Keratinocyte (primary cell): ENCODE data around the gene TACC2. TPM values are rescaled to one million over a fixed set of nuclear protein-coding genes. Genes with fewer than 3 reads are reported as not detected.

Experiments used
- DNase-seq: peaks from one replicate; pipeline ENCODE4 v3.0.0-alpha.2; 2011; ENCODE audit warnings: low read depth, missing footprints, low spot score
- FAIRE-seq: peaks from 2 replicates; lab custom pipeline; 2011; peaks lifted over from hg19 to GRCh38; lab: Jason Lieb, UNC
- H2AFZ ChIP-seq: 2 replicates; pipeline ENCODE4 v1.6.0; 2012; ENCODE audit warnings: low read length, control low read depth, inconsistent platforms; ENCODE audit not compliant: control insufficient read depth
- H3K27ac ChIP-seq: 2 replicates; pipeline ENCODE4 v1.5.1; 2011; ENCODE audit warnings: low read length; ENCODE audit not compliant: control insufficient read depth, insufficient read depth
- H3K27me3 ChIP-seq: 3 replicates; pipeline ENCODE4 v1.6.0; 2011; ENCODE audit warnings: low read length; ENCODE audit not compliant: control insufficient read depth, insufficient read depth; ENCODE audit errors: extremely low read depth
- H3K36me3 ChIP-seq, 2 experiments: 2 replicates in 1 of 2; 3 replicates in 1 of 2; pipeline ENCODE4 v1.5.1; 2011; ENCODE audit warnings: low read length in 2 of 2, mild to moderate bottlenecking in 1 of 2; ENCODE audit not compliant: control insufficient read depth in 2 of 2, insufficient read depth in 2 of 2; ENCODE audit errors: extremely low read depth in 1 of 2
- H3K4me1 ChIP-seq: 3 replicates; pipeline ENCODE4 v1.5.1; 2011; ENCODE audit warnings: low read length; ENCODE audit not compliant: control insufficient read depth, insufficient read depth; ENCODE audit errors: extremely low read depth
- H3K4me2 ChIP-seq: 3 replicates; pipeline ENCODE4 v1.6.0; 2011; ENCODE audit warnings: low read depth, low read length; ENCODE audit not compliant: control insufficient read depth, insufficient read depth; ENCODE audit errors: extremely low read depth
- H3K4me3 ChIP-seq, 3 experiments: fragments of 200-600 bp in 1 of 3; sonication (generic) in 1 of 3; 2 replicates in 2 of 3; 3 replicates in 1 of 3; pipeline ENCODE4 v1.5.1; 2011 to 2016; ENCODE audit warnings: low read length in 3 of 3, mild to moderate bottlenecking in 3 of 3, control low read depth in 2 of 3, inconsistent platforms in 1 of 3, low read depth in 1 of 3, mixed read lengths in 1 of 3, mixed run types in 1 of 3, moderate library complexity in 1 of 3; ENCODE audit not compliant: control insufficient read depth in 2 of 3, insufficient read depth in 2 of 3; ENCODE audit errors: extremely low read depth in 1 of 3
- H3K79me2 ChIP-seq: 2 replicates; pipeline ENCODE4 v1.6.0; 2012; ENCODE audit warnings: low read length; ENCODE audit not compliant: control insufficient read depth, insufficient read depth
- H3K9ac ChIP-seq: 3 replicates; pipeline ENCODE4 v1.6.0; 2011; ENCODE audit warnings: low read length; ENCODE audit not compliant: control insufficient read depth, insufficient read depth; ENCODE audit errors: extremely low read depth
- H3K9me1 ChIP-seq: 3 replicates; pipeline ENCODE4 v1.6.0; 2011; ENCODE audit warnings: low read length; ENCODE audit not compliant: control insufficient read depth, insufficient read depth; ENCODE audit errors: extremely low read depth
- H3K9me3 ChIP-seq: 2 replicates; pipeline ENCODE4 v1.5.1; 2012; ENCODE audit warnings: low read depth, low read length; ENCODE audit not compliant: control insufficient read depth
- H4K20me1 ChIP-seq: 3 replicates; pipeline ENCODE4 v1.6.0; 2011; ENCODE audit warnings: low read length; ENCODE audit not compliant: control insufficient read depth, insufficient read depth; ENCODE audit errors: extremely low read depth
- CTCF ChIP-seq, 3 experiments: IDR thresholded peaks in 1 of 3; conservative IDR thresholded peaks in 1 of 3; optimal IDR thresholded peaks in 1 of 3; 2 replicates in 2 of 3; 3 replicates in 1 of 3; pipeline versions ENCODE3 to v1.5.1; 2011; ENCODE audit warnings: low read length in 3 of 3, mild to moderate bottlenecking in 3 of 3, moderate library complexity in 2 of 3, control low read depth in 1 of 3, inconsistent platforms in 1 of 3; ENCODE audit not compliant: insufficient read depth in 2 of 3; ENCODE audit errors: extremely low read depth in 1 of 3
- EZH2 ChIP-seq: IDR thresholded peaks from one replicate; pipeline ENCODE4 v1.6.1; 2012; ENCODE audit warnings: inconsistent platforms, mild to moderate bottlenecking, low read length, moderate library complexity
- dilution Hi-C: fragments of 300-500 bp; cut with MboI; formaldehyde crosslinking; loops from one replicate; pipeline ENCODE4 v1.7.0; 2020; ENCODE audit warnings: low sequenced_read_pairs; ENCODE audit not compliant: extremely low pct_ligation_motif_present
- polyA plus RNA-seq, 5 experiments: library from polyadenylated mRNA; depleted of rRNA in 3 of 5; stranded (reverse) in 3 of 5; stranded (forward) in 1 of 5; unstranded in 1 of 5; fragments of >200 nt; gene quantifications; 1 replicate in 1 of 5; 2 replicates in 3 of 5; 3 replicates in 1 of 5; pipeline versions ENCODE4 v1.2.1 to v1.2.3, GENCODE V29; 2011 to 2012; ENCODE audit warnings: missing spikeins in 2 of 5, low read depth in 1 of 5, low replicate concordance in 1 of 5

TACC2 gene
- polyA plus RNA-seq, 1 donor (not counting 4 experiments of a cell fraction or from before 2014, with no cell fraction given): 12.8 TPM

GRCh38 chr10:122216047-122216446, 227.1 kb downstream of the TACC2 start:
- FAIRE-seq (no peak), DNase-seq (no peak)
- peaks cover 2 to 18% of the 10 kb centered on the region in 2 experiments for H3K36me3 ChIP-seq
- H2AFZ ChIP-seq: no peak overlapping the region
- H3K4me3 ChIP-seq: no peak overlapping the region
- H3K9me3 ChIP-seq: no peaks in the 10 kb centered on the region
- dilution Hi-C loops: no loop called here
- no peak overlapping the region for H3K9ac ChIP-seq
- H3K4me1 ChIP-seq: no peaks in the 10 kb centered on the region
- no peaks in the 10 kb centered on the region for H3K79me2 ChIP-seq
- no peaks in the 10 kb centered on the region for H3K27me3 ChIP-seq
- no peaks in the 10 kb centered on the region for H3K9me1 ChIP-seq
- H3K27ac ChIP-seq: no peak overlapping the region
- TF ChIP-seq EZH2: no peak
- TF ChIP-seq CTCF (optimal IDR thresholded peaks at IDR 0.05 in 1 of 3, IDR thresholded peaks at IDR 0.05 in 1 of 3, conservative IDR thresholded peaks at IDR 0.05 in 1 of 3; ENCODE audit: extremely low read depth in 1 of 3, insufficient read depth in 2 of 3, low read length in 3 of 3): no peak
- no peaks in the 10 kb centered on the region for H4K20me1 ChIP-seq
- no peak overlapping the region for H3K4me2 ChIP-seq

GRCh38 chr10:122219340-122219739, 230.4 kb downstream of the TACC2 start:
- no peak overlapping the region for H3K4me3 ChIP-seq
- peaks cover 2 to 16% of the 10 kb centered on the region in 2 experiments for H3K36me3 ChIP-seq

More at GRCh38 chr10:122219340-122219739, 230.4 kb downstream of the TACC2 start:
- H3K4me2 ChIP-seq: no peak overlapping the region
- H3K27ac ChIP-seq: no peak overlapping the region
- no peaks in the 10 kb centered on the region for H3K79me2 ChIP-seq
- no peaks in the 10 kb centered on the region for H3K4me1 ChIP-seq
- H3K9me3 ChIP-seq: no peaks in the 10 kb centered on the region
- no peak for DNase-seq
- dilution Hi-C loops: no loop called here
- H3K27me3 ChIP-seq: no peaks in the 10 kb centered on the region
- TF ChIP-seq CTCF (optimal IDR thresholded peaks at IDR 0.05 in 1 of 3, IDR thresholded peaks at IDR 0.05 in 1 of 3, conservative IDR thresholded peaks at IDR 0.05 in 1 of 3; ENCODE audit: extremely low read depth in 1 of 3, insufficient read depth in 2 of 3, low read length in 3 of 3) (no peak), EZH2 (no peak)
- no peak overlapping the region for H2AFZ ChIP-seq
- no peak for FAIRE-seq
- H4K20me1 ChIP-seq: no peaks in the 10 kb centered on the region
- H3K9me1 ChIP-seq: no peaks in the 10 kb centered on the region
- no peak overlapping the region for H3K9ac ChIP-seq
